ENCODE data around the gene SCGB1C1.
A peak's percentile ranks its signal among the peaks of the same experiment; 100 is the strongest.

SCGB1C1 gene

DNA sequence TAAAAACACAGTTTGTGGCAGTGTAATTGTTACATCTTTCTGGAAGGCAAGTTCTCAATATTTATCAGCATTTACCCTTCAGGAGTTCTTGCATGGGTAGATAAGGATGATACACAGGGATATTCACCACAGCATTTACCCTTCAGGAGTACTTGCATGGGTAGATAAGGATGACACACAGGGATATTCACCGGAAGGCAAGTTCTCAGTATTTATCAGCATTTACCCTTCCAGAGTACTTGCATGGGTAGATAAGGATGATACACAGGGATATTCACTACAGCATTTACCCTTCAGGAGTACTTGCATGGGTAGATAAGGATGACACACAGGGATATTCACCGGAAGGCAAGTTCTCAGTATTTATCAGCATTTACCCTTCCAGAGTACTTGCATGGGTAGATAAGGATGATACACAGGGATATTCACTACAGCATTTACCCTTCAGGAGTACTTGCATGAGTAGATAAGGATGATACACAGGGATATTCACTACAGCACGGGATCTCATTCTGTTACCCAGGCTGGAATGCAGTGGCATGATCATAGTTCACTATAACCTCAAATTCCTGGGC, 27.9 kb downstream of the SCGB1C1 start:
- TF ChIP-seq GATA1 (IDR thresholded peaks at IDR 0.05; ENCODE audit: low read depth, low read length): peak; percentile 62
- peak; percentile 52 to 85 for DNase-seq

DNA sequence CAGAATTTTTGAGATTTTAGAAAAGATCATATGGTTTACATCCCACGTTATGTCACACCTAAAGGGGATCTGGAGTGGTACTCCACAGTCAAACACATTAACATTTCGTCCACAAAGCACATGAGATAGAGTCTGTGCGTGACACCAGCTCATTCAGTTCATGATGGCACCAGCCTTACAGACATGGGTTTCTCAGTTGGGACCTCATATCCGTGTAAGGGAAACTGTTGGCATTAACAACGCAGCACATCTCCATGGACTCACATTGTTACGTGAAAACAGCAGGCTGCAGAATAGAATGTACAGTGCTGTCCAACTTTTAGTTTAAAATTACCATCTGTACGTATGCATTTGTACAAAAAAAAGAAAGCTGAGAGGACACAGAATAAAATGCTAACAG, 28.7 kb downstream of the SCGB1C1 start:
- no peak for DNase-seq
- TF ChIP-seq POLR2A (IDR thresholded peaks at IDR 0.05; ENCODE audit: low read length) (no peak), GATA1 (IDR thresholded peaks at IDR 0.05; ENCODE audit: low read depth, low read length) (no peak)

DNA sequence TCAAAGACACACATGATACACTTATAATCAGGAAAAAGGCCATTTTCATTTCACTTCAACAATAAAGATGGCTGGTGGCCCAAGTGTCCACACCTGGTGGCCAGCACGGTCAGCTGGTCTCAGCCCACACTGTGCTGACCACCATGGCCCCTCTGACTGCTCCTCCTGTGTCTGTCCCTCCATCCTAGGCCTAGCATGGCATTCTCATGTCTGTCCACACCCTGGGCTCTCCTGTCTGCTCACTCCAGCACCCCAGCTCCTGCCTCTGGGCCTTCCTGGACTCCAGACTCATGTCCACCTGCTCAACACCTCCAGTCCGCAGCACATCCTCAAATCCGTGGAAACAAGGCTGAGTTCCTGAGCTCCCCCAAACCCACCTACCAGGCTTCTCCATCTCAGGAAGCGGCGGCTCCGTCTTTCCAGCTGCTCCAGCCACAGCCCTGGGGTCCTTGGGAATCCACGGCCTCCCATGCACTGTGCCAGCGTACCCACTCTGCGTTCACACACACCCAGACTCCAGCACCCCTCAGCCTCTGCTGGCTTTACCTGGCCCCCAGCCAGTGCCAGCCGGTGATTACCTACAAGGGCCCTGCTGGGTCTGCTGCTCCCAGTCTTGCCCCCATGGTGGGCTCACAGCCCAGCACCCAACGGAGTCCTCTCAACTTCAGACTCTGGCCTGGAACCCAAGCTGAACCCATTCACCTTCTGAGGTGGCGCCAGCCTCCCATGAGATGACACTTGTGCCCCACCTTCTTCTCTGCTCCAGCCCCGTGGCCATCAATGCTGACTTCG, 29.3 kb downstream of the SCGB1C1 start:
- DNase-seq: no peak
- TF ChIP-seq GATA1 (IDR thresholded peaks at IDR 0.05; ENCODE audit: low read depth, low read length): no peak
- no peak for TF ChIP-seq POLR2A (IDR thresholded peaks at IDR 0.05; ENCODE audit: low read length)

GRCh38 chr11:223026-223789, 30.3 kb downstream of the SCGB1C1 start:
- no peak for DNase-seq
- TF ChIP-seq POLR2A (IDR thresholded peaks at IDR 0.05; ENCODE audit: low read length) (no peak), GATA1 (IDR thresholded peaks at IDR 0.05; ENCODE audit: low read depth, low read length) (no peak)

DNA sequence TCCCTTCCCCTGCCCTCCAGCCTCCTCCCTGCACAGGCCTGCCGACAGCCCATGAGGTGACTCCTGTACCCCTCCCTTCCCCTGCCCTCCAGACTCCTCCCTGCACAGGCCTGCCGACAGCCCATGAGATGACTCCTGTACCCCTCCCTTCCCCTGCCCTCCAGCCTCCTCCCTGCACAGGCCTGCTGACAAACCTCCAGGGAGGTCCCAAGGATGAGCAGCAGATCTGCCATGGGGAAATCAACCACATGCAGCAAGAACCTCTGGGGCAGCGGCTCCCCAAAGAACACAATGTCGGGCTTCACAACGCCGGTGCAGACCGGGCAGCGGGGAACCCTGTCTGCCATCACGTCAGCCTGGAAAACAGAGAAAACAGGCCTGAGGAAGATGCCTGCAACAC, 31.0 kb downstream of the SCGB1C1 start:
- TF ChIP-seq POLR2A (IDR thresholded peaks at IDR 0.05; ENCODE audit: low read length): no peak
- no peak for TF ChIP-seq GATA1 (IDR thresholded peaks at IDR 0.05; ENCODE audit: low read depth, low read length)
- DNase-seq: no peak

DNA sequence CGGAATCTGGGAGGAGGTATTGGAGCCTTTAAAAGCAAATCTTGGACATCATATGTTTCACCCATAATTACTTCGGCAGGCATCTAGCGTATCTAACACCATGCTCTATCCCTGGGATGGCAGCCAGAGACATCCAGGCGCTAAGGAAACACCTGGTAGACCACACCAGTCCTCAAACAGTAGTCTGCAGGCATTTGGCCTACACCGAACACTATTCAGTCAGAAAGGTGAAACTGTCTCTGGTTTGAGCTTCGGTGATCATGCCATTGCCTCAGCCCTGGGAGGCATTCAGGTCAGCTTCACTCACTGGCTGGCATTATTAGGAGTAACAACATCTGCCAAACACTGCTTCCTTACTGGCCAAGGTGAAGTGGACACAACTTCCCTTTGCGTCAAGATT, 31.5 kb downstream of the SCGB1C1 start:
- no peak for DNase-seq
- TF ChIP-seq POLR2A (IDR thresholded peaks at IDR 0.05; ENCODE audit: low read length) (no peak), GATA1 (IDR thresholded peaks at IDR 0.05; ENCODE audit: low read depth, low read length) (no peak)

GRCh38 chr11:225734-226453, 33.0 kb downstream of the SCGB1C1 start:
- TF ChIP-seq GATA1 (IDR thresholded peaks at IDR 0.05; ENCODE audit: low read depth, low read length) (no peak), POLR2A (IDR thresholded peaks at IDR 0.05; ENCODE audit: low read length) (no peak)
- no peak for DNase-seq

GRCh38 chr11:227824-228379, 35.0 kb downstream of the SCGB1C1 start:
- no peak for DNase-seq

DNA sequence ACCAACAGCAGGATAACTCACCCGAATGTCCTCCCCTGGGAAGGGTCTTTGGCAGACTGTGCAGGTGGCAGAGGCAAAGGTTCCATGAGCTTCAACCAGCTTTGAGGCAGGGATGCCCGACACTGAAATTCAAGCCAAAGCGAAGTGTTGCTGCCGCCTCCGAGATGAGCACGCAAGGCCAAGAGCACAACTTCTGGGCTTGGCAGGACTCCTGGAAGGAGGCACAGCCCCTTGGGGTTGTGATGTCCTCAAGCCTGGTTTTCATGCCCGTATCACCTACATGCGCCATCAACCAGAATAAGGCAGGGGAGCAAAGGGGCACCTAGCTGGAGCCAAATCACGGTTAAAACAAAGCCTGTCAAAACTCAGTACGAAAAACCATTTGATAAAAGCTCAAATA, 37.6 kb downstream of the SCGB1C1 start:
- TF ChIP-seq GATA1 (IDR thresholded peaks at IDR 0.05; ENCODE audit: low read depth, low read length) (no peak), POLR2A (IDR thresholded peaks at IDR 0.05; ENCODE audit: low read length) (no peak)
- no peak for DNase-seq

More at GRCh38 chr11:227824-228379, 35.0 kb downstream of the SCGB1C1 start:
- no peak for TF ChIP-seq GATA1 (IDR thresholded peaks at IDR 0.05; ENCODE audit: low read depth, low read length)
- no peak for TF ChIP-seq POLR2A (IDR thresholded peaks at IDR 0.05; ENCODE audit: low read length)

- no peak for TF ChIP-seq POLR2A (IDR thresholded peaks at IDR 0.05; ENCODE audit: low read length)
- no peak for TF ChIP-seq GATA1 (IDR thresholded peaks at IDR 0.05; ENCODE audit: low read depth, low read length)
- no peak for DNase-seq
These were observed 40.1 kb downstream of the SCGB1C1 start for GRCh38 chr11:232783-233565.

DNA sequence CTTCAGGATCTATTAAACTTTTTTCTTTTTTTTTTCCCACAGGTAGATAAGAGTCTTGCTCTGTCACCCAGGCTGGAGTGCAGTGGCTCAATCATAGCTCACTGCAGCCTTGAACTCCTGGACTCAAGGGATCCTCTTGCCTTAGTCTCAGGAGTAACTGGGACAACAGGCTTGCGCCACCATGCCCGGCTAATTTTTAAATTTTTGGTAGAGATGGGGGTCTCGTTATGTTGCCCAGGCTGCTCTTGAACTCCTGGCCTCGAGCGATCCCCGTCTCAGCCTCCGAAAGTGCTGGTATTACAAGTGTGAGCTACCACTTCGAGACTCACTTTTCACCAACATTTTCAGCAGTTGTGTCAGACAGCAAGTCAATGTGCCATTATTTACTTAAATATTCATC, 42.3 kb downstream of the SCGB1C1 start:
- DNase-seq: no peak
- TF ChIP-seq POLR2A (IDR thresholded peaks at IDR 0.05; ENCODE audit: low read length): no peak
- no peak for TF ChIP-seq GATA1 (IDR thresholded peaks at IDR 0.05; ENCODE audit: low read depth, low read length)

- peak in 1 of 2 experiments; percentile 55 for DNase-seq
These were observed 42.7 kb downstream of the SCGB1C1 start for GRCh38 chr11:235609-235996.

More at GRCh38 chr11:235609-235996, 42.7 kb downstream of the SCGB1C1 start:
- TF ChIP-seq POLR2A (IDR thresholded peaks at IDR 0.05; ENCODE audit: low read length) (no peak), GATA1 (IDR thresholded peaks at IDR 0.05; ENCODE audit: low read depth, low read length) (no peak)

Measured in erythroblast (primary cell).